MM.1S (cell line): ENCODE measurements around the gene APRT.

Source experiments
- DNase-seq: peaks from one replicate; pipeline ENCODE4 v3.0.0-alpha.2; 2015
- H2AFZ ChIP-seq: fragments of 300-600 bp; sonication (generic); 2 replicates; pipeline ENCODE4 v1.6.0; 2016; ENCODE audit warnings: antibody characterized with exemption, low read length
- H3F3A ChIP-seq: fragments of 300-600 bp; sonication (generic); 2 replicates; pipeline ENCODE4 v1.6.1; 2016; ENCODE audit warnings: mild to moderate bottlenecking, antibody characterized with exemption, low read length, moderate library complexity, mixed read lengths; ENCODE audit not compliant: insufficient read depth
- H3K27ac ChIP-seq: fragments of 300-600 bp; sonication (generic); 2 replicates; pipeline ENCODE4 v1.5.1; 2016; ENCODE audit warnings: mild to moderate bottlenecking, low read length
- H3K27me3 ChIP-seq: fragments of 300-600 bp; sonication (generic); replicated peaks from 2 replicates; pipeline ENCODE4 v1.6.0; 2016; ENCODE audit warnings: low read length; ENCODE audit not compliant: insufficient read depth
- H3K36me3 ChIP-seq: fragments of 300-600 bp; sonication (generic); replicated peaks from 2 replicates; pipeline ENCODE4 v1.6.1; 2016; ENCODE audit warnings: mild to moderate bottlenecking, low read length, mixed read lengths; ENCODE audit not compliant: insufficient read depth
- H3K4me1 ChIP-seq: fragments of 300-600 bp; sonication (generic); 2 replicates; pipeline ENCODE4 v1.6.1; 2016; ENCODE audit warnings: low read length, mixed read lengths
- H3K4me2 ChIP-seq: fragments of 300-600 bp; sonication (generic); 2 replicates; pipeline ENCODE4 v1.6.0; 2016; ENCODE audit warnings: low read depth, low read length
- H3K4me3 ChIP-seq: fragments of 300-600 bp; sonication (generic); 2 replicates; pipeline ENCODE4 v1.5.1; 2016; ENCODE audit warnings: low read length, mixed read lengths
- H3K79me2 ChIP-seq: fragments of 300-600 bp; sonication (generic); 2 replicates; pipeline ENCODE4 v1.6.1; 2016; ENCODE audit warnings: mixed run types, low read length, mixed read lengths
- H3K9ac ChIP-seq: fragments of 300-600 bp; sonication (generic); 2 replicates; pipeline ENCODE4 v1.6.1; 2016; ENCODE audit warnings: low read length, mixed read lengths
- H3K9me2 ChIP-seq: fragments of 300-600 bp; sonication (generic); replicated peaks from 2 replicates; pipeline ENCODE4 v1.6.1; 2016; ENCODE audit warnings: mild to moderate bottlenecking, low read length, mixed read lengths; ENCODE audit not compliant: insufficient read depth
- H3K9me3 ChIP-seq: fragments of 300-600 bp; sonication (generic); replicated peaks from 2 replicates; pipeline ENCODE4 v1.6.1; 2016; ENCODE audit warnings: mild to moderate bottlenecking, low read length, mixed read lengths; ENCODE audit not compliant: insufficient read depth
- H4K20me1 ChIP-seq: fragments of 300-600 bp; sonication (generic); 2 replicates; pipeline ENCODE4 v1.6.1; 2016; ENCODE audit warnings: mild to moderate bottlenecking, low read length, moderate library complexity, mixed read lengths; ENCODE audit not compliant: insufficient read depth
- EZH2 ChIP-seq: fragments of 300-600 bp; sonication (generic); optimal IDR thresholded peaks from 2 replicates; pipeline ENCODE3; 2017; ENCODE audit warnings: low read depth, mild to moderate bottlenecking, antibody characterized with exemption, low read length, mixed read lengths
- EZH2phosphoT487 ChIP-seq: fragments of 300-600 bp; sonication (generic); IDR thresholded peaks from 2 replicates; pipeline ENCODE4 v1.6.1; 2018; ENCODE audit warnings: antibody characterized with exemption, low read length
- TF ChIP-seq, protein P1 (sequence below): fragments of 300-600 bp; sonication (generic); IDR thresholded peaks from 2 replicates; pipeline ENCODE4 v1.5.1; 2016; ENCODE audit warnings: antibody characterized with exemption, low read length, mixed read lengths

Gene APRT

DNA sequence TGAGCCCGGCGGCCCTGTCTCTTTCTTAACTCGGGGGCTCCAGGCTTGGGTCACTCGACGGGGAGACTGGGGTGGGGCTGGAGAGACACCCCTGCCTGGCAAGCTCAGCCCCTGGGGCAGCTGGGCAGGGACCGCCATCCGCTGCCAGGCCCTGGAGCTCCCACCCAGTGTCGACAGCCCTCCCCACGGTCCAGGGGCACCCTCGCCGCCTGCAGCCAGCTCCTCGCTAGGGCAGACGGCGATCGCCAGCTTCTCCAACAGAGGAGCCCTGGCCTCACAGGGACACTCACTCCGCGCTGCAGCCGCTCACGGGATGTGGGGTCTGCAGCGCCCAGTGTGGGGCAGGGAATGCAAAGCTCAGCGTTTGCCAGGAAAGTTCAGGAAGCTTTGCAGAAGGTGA is 16.0 kb upstream of the APRT start:
- Histone ChIP-seq H3K4me1 (no peaks in the 10 kb centered on the region), H3K9ac (no peak overlapping the region), H4K20me1 (no peaks in the 10 kb centered on the region), H3K36me3 (no peaks in the 10 kb centered on the region), H3K9me2 (no peaks in the 10 kb centered on the region), H3K9me3 (no peaks in the 10 kb centered on the region), H3K4me2 (no peak overlapping the region), H3K4me3 (no peak overlapping the region), H2AFZ (no peak overlapping the region), H3K27me3 (0 out of 2 replicates have a peak, but pooled peaks cover 4% of the 10 kb centered on the region), H3F3A (no peaks in the 10 kb centered on the region), H3K27ac (no peak overlapping the region), H3K79me2 (no peaks in the 10 kb centered on the region)
- TF ChIP-seq EZH2phosphoT487: no peak
- TF ChIP-seq, protein P1, sequence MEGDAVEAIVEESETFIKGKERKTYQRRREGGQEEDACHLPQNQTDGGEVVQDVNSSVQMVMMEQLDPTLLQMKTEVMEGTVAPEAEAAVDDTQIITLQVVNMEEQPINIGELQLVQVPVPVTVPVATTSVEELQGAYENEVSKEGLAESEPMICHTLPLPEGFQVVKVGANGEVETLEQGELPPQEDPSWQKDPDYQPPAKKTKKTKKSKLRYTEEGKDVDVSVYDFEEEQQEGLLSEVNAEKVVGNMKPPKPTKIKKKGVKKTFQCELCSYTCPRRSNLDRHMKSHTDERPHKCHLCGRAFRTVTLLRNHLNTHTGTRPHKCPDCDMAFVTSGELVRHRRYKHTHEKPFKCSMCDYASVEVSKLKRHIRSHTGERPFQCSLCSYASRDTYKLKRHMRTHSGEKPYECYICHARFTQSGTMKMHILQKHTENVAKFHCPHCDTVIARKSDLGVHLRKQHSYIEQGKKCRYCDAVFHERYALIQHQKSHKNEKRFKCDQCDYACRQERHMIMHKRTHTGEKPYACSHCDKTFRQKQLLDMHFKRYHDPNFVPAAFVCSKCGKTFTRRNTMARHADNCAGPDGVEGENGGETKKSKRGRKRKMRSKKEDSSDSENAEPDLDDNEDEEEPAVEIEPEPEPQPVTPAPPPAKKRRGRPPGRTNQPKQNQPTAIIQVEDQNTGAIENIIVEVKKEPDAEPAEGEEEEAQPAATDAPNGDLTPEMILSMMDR: no peak
- no peak for TF ChIP-seq EZH2
- no peak for DNase-seq

DNA sequence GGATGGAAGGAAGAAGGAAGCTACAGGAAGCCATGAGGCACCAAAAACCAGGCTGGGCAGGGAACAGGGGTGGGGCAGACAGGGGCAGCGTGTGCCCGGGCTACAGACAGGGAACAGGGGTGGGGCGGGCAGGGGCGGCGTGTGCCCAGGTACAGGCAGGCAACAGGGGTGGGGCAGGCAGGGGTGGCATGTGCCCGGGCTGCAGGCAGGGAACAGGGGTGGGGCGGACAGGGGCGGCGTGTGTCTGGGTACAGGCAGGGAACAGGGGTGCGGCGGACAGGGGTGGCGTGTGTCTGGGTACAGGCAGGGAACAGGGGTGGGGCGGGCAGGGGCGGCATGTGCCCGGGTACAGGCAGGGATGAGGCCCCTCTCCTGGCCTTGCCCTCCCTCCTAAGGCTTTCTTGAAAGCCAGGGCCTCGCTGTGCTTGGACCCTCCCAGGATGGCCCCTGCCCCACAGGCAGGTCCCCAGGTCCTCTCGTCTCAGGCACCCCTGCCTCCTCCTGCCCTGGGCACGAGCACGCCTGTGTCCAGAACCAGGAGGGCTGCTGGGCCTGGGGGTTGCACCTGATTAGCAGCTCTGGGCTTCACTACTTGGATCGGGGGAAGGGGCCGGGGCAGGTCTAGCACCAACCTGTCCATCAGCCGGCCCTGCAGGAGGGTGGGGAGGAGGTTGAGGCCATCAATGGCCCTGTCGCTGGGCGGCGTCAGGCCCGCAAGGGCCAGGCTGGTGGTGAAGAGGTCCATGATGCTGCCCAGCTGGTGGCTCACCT is 14.5 kb upstream of the APRT start:
- Histone ChIP-seq H3K9ac (no peak overlapping the region), H4K20me1 (no peaks in the 10 kb centered on the region), H3K9me2 (no peaks in the 10 kb centered on the region), H3K9me3 (no peaks in the 10 kb centered on the region), H3K4me2 (no peak overlapping the region), H3K27ac (no peak overlapping the region), H3K36me3 (no peaks in the 10 kb centered on the region), H3K27me3 (no peaks in the 10 kb centered on the region), H3K4me1 (no peaks in the 10 kb centered on the region), H3F3A (no peaks in the 10 kb centered on the region), H2AFZ (no peak overlapping the region), H3K79me2 (no peaks in the 10 kb centered on the region), H3K4me3 (no peak overlapping the region)
- TF ChIP-seq EZH2phosphoT487 (no peak), EZH2 (no peak)
- TF ChIP-seq, protein P1: no peak
- no peak for DNase-seq

DNA sequence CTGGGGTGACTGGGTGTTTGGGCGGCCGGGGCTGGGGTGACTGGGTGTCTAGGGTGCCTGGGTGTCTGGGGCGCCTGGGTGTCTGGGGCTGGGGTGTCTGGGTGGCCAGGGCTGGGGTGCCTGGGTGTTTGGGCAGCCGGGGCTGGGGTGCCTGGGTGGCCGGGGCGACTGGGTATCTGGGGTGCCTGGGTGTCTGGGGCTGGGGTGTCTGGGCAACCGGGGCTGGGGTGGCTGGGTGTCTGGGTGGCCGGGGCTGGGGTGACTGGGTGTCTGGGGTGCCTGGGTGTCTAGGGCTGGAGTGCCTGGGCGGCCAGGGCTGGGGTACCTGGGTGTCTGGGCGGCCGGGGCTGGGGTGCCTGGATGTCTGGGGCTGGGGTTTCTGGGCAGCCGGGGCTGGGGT is 13.4 kb upstream of the APRT start:
- no peaks in the 10 kb centered on the region for H3K9me2 ChIP-seq
- DNase-seq: no peak
- H3F3A ChIP-seq: no peaks in the 10 kb centered on the region
- no peak overlapping the region for H3K27ac ChIP-seq
- H4K20me1 ChIP-seq: no peaks in the 10 kb centered on the region
- no peak overlapping the region for H3K9ac ChIP-seq
- H3K4me3 ChIP-seq: no peak overlapping the region
- H3K4me1 ChIP-seq: no peaks in the 10 kb centered on the region
- no peak overlapping the region for H2AFZ ChIP-seq
- no peaks in the 10 kb centered on the region for H3K9me3 ChIP-seq
- no peaks in the 10 kb centered on the region for H3K79me2 ChIP-seq
- no peak overlapping the region for H3K4me2 ChIP-seq
- TF ChIP-seq EZH2phosphoT487 (no peak), EZH2 (no peak)
- TF ChIP-seq, protein P1: no peak
- no peaks in the 10 kb centered on the region for H3K36me3 ChIP-seq
- H3K27me3 ChIP-seq: no peaks in the 10 kb centered on the region
